Parathyroid adenoma (tissue), 2 donors: ENCODE data around the gene KLF1.

Experiments used
- H2AFZ ChIP-seq: fragments of 300-600 bp; sonication (generic); one replicate; pipeline ENCODE4 v1.7.0; 2017; ENCODE audit warnings: antibody characterized with exemption, mild to moderate bottlenecking
- H3K27ac ChIP-seq: fragments of 300-600 bp; sonication (generic); one replicate; pipeline ENCODE4 v1.7.0; 2017
- H3K27me3 ChIP-seq: fragments of 300-600 bp; sonication (generic); one replicate; pipeline ENCODE4 v1.7.0; 2017; ENCODE audit warnings: low read length; ENCODE audit not compliant: control insufficient read depth, insufficient read depth
- H3K36me3 ChIP-seq: fragments of 300-600 bp; sonication (generic); one replicate; pipeline ENCODE4 v1.7.0; 2017; ENCODE audit warnings: low read length; ENCODE audit not compliant: control insufficient read depth, insufficient read depth
- H3K4me1 ChIP-seq: fragments of 300-600 bp; sonication (generic); one replicate; pipeline ENCODE4 v1.7.0; 2017; ENCODE audit warnings: control low read depth
- H3K4me2 ChIP-seq: fragments of 300-600 bp; sonication (generic); one replicate; pipeline ENCODE4 v1.7.0; 2017; ENCODE audit warnings: low read length
- H3K4me3 ChIP-seq: fragments of 300-600 bp; sonication (generic); one replicate; pipeline ENCODE4 v1.7.0; 2017; ENCODE audit warnings: low read depth, low read length
- H3K79me2 ChIP-seq: fragments of 300-600 bp; sonication (generic); one replicate; pipeline ENCODE4 v1.7.0; 2017; ENCODE audit warnings: control low read depth
- H3K9ac ChIP-seq: fragments of 300-600 bp; sonication (generic); one replicate; pipeline ENCODE4 v1.7.0; 2017; ENCODE audit warnings: mild to moderate bottlenecking
- H3K9me3 ChIP-seq: fragments of 300-600 bp; sonication (generic); one replicate; pipeline ENCODE4 v1.7.0; 2017; ENCODE audit warnings: low read length; ENCODE audit not compliant: control insufficient read depth
- TF ChIP-seq, protein P1 (sequence below): fragments of 300-600 bp; sonication (generic); IDR thresholded peaks from one replicate; pipeline ENCODE4 v1.7.0; 2017; ENCODE audit warnings: antibody characterized with exemption, mild to moderate bottlenecking
- donor health status: primary hyperparathyroidism.

KLF1 gene

DNA sequence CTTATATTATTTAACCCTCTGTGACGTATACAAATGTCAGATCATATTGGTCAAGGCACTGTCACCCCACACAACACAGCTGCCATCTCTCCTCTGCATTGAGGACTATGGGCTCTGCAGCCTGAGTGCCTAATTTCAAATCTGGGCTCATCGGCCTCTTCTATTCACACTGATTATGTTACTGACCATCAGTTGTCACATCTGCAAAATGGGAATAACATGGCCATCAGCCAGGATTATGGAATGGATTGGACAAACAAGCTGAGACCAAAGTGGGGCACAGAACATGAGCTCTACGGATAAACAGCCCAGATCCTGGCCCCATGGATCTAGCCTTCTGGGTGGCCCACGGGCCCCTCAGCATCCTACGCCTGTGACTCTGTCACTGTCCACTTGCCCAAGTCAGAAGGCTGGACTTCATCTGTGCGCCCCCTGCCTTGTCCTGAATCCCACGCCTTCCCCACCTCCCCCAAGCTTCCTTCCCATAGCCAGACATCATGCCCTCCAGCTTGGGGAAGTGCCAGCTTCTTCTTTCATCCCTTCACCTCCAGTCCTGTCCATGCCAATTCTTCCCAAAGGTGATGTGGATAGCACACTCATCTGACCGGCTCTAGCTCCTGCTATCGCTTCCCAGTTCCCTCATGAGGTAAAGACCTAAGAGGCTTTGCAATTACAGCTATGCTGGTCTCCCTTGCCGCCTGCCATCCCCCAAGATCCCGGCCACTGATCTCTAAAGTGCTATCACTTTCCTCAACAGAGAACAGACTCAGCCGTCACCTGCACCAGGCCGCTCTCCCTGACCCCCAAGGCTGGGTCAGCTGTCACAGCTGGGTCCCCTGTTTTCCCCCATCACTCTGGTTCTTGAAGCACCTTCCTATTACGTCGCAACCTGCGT lies 45.6 kb upstream of the KLF1 start:
- TF ChIP-seq, protein P1, sequence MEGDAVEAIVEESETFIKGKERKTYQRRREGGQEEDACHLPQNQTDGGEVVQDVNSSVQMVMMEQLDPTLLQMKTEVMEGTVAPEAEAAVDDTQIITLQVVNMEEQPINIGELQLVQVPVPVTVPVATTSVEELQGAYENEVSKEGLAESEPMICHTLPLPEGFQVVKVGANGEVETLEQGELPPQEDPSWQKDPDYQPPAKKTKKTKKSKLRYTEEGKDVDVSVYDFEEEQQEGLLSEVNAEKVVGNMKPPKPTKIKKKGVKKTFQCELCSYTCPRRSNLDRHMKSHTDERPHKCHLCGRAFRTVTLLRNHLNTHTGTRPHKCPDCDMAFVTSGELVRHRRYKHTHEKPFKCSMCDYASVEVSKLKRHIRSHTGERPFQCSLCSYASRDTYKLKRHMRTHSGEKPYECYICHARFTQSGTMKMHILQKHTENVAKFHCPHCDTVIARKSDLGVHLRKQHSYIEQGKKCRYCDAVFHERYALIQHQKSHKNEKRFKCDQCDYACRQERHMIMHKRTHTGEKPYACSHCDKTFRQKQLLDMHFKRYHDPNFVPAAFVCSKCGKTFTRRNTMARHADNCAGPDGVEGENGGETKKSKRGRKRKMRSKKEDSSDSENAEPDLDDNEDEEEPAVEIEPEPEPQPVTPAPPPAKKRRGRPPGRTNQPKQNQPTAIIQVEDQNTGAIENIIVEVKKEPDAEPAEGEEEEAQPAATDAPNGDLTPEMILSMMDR, result no peak
- Histone ChIP-seq H3K9ac (peak overlapping the region; percentile 47), H3K27ac (peak overlapping the region; percentile 73), H3K4me2 (peak overlapping the region; percentile 94), H2AFZ (peak overlapping the region; percentile 93), H3K9me3 (no peaks in the 10 kb centered on the region), H3K4me1 (peaks cover 12% of the 10 kb centered on the region), H3K79me2 (peaks cover 20% of the 10 kb centered on the region), H3K4me3 (peak overlapping the region; percentile 92), H3K36me3 (no peaks in the 10 kb centered on the region), H3K27me3 (no peaks in the 10 kb centered on the region)

DNA sequence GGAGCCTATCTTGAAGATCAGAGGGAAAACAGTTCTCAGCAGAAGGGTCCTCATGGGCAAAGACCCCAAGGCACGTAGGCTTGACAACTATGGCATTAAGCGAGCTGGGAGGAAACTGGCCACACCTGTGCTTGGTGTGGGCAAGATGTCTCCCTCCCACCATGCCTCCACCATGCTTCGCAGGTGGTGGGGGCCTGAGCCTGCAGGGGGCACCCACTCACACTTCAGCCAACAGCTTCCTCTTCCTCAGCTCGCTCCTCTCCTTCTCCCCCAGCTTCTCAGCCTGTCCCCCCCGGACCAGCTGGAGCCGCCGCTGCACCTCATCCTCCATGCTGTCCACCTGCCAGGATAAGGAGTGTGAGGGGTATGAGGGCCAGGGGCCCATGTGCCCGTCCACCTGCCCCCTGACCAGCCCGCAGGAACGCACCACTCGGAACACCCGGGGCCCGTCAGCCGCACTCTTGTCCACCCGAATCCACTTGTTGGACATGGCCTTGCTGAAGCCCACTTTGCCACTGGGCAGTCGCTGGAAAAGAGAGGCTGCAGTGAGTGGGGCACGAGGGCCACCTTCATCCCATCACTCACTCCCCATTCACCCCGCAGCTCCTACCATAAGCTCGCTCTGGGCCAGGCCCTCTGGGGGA lies 43.1 kb upstream of the KLF1 start:
- Histone ChIP-seq H3K27ac (no peak overlapping the region), H3K36me3 (no peaks in the 10 kb centered on the region), H3K9ac (no peak overlapping the region), H3K4me2 (no peak overlapping the region), H3K79me2 (peaks cover 20% of the 10 kb centered on the region), H3K9me3 (no peaks in the 10 kb centered on the region), H3K27me3 (no peaks in the 10 kb centered on the region), H3K4me3 (no peak overlapping the region), H3K4me1 (peaks cover 12% of the 10 kb centered on the region), H2AFZ (no peak overlapping the region)
- TF ChIP-seq, protein P1, result no peak

DNA sequence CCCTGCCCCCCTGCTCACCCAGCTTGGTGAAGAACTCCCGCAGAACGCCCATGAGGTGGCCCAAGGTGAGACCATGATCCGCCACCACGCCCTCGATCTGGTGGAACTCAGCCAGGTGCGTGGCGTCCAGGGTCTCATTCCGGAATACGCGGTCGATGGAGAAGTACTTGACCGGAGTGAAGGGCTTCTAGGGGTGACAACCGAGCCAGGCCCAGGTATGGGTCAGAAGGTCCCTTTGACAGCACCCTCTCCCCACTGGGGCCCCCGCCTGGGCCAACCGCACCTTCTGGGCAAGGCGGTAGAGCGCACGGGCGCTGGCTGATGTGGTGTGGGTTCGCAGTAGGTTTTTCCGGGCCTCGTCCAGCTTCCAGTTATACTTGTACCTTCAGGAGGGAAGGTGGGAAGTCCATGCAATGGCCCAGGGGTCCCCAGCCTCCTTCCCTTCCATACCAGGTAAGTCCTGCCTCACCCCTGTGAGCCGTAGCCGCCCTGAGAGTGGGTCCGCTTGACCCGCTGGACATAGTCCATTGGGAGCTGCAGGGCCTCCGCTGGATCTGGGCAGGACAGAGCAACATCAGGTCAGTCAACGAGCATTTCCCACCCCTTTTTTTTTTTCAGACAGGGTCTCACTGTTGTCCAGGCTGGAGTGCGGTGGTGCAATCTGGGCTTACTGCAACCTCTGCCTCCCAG lies 37.8 kb upstream of the KLF1 start:
- Histone ChIP-seq H3K36me3 (peaks cover 2% of the 10 kb centered on the region), H3K27ac (no peak overlapping the region)
- TF ChIP-seq, protein P1, result no peak

DNA sequence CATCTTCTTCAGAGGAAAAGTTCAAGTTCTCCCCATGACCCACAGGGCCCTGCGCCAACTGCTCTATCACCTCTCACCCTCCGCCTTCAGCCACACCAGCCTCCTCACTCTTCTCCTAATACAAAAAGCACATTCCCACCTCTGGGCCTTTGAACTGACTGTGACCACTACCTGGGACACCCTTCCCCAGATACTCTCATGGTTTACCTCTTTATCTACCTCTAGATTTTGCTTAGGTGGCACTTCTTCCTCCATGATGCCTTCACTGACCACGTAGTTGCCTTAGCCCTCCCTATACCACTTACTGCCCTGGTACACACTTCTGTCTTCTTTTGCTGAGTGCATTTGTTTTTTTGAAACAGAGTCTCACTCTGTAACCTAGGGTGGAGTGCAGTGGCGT lies 36.0 kb upstream of the KLF1 start:
- Histone ChIP-seq H3K79me2 (no peaks in the 10 kb centered on the region), H3K4me3 (no peak overlapping the region), H3K27me3 (no peaks in the 10 kb centered on the region), H3K9me3 (no peaks in the 10 kb centered on the region), H2AFZ (no peak overlapping the region), H3K27ac (no peak overlapping the region), H3K9ac (no peak overlapping the region), H3K36me3 (peaks cover 2% of the 10 kb centered on the region), H3K4me2 (no peak overlapping the region), H3K4me1 (no peaks in the 10 kb centered on the region)
- TF ChIP-seq, protein P1, result no peak

More for the DNA sequence above, 37.8 kb upstream of the KLF1 start:
- H3K4me2 ChIP-seq, result no peak overlapping the region
- H3K4me3 ChIP-seq, result no peak overlapping the region
- H3K4me1 ChIP-seq, result no peaks in the 10 kb centered on the region
- H3K27me3 ChIP-seq, result no peaks in the 10 kb centered on the region
- peaks cover 2% of the 10 kb centered on the region for H3K79me2 ChIP-seq
- no peaks in the 10 kb centered on the region for H3K9me3 ChIP-seq
- no peak overlapping the region for H3K9ac ChIP-seq
- H2AFZ ChIP-seq, result no peak overlapping the region
